ENCODE results near the gene HES6.

DNA sequence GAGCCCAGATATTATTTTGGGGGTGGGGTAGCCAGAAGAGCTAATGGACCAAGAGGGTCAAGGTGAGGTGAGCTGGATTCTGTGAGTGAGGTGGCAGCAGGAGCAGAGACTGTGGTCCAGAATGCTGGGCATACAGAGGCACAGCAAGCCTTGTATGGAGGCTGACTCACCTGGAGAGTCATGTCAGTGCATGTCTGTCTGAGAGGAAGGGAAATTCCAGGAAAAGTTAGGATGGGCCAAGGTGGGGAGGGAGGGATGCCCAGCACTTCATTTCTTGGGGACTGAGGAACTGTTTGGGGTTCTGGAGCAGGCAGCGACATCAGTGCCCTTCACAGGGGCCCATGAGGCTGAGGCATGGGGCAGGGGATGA lies 27.5 kb upstream of the HES6 start:
- TF ChIP-seq POLR2A (IDR thresholded peaks at IDR 0.05) = no peak
- TF ChIP-seq, protein P1, sequence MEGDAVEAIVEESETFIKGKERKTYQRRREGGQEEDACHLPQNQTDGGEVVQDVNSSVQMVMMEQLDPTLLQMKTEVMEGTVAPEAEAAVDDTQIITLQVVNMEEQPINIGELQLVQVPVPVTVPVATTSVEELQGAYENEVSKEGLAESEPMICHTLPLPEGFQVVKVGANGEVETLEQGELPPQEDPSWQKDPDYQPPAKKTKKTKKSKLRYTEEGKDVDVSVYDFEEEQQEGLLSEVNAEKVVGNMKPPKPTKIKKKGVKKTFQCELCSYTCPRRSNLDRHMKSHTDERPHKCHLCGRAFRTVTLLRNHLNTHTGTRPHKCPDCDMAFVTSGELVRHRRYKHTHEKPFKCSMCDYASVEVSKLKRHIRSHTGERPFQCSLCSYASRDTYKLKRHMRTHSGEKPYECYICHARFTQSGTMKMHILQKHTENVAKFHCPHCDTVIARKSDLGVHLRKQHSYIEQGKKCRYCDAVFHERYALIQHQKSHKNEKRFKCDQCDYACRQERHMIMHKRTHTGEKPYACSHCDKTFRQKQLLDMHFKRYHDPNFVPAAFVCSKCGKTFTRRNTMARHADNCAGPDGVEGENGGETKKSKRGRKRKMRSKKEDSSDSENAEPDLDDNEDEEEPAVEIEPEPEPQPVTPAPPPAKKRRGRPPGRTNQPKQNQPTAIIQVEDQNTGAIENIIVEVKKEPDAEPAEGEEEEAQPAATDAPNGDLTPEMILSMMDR (IDR thresholded peaks at IDR 0.05) = no peak
